Measurements from ENCODE around the gene GTF2H4. TPM values are rescaled to one million over a fixed set of nuclear protein-coding genes. Genes with fewer than 3 reads are reported as not detected.

The GTF2H4 gene
- polyA plus RNA-seq, 1 donor from 2014 or later: 101 TPM

GRCh38 chr6:30930506-30930905 is 22.5 kb downstream of the GTF2H4 start:
- Histone ChIP-seq H3K79me2 (replicated peaks; ENCODE audit: insufficient read depth, low read length) (no peaks in the 10 kb centered on the region), H3K9ac (ENCODE audit: low read length) (no peak overlapping the region), H3K9me2 (ENCODE audit: insufficient read depth, low read length) (no peaks in the 10 kb centered on the region), H3K27ac (ENCODE audit: low read length) (no peak overlapping the region), H3K9me3 (ENCODE audit: low read length) (no peaks in the 10 kb centered on the region), H3K27me3 (ENCODE audit: insufficient read depth, low read depth, low read length) (no peaks in the 10 kb centered on the region), H3K36me3 (ENCODE audit: insufficient read depth, low read length) (no peaks in the 10 kb centered on the region), H3K4me2 (ENCODE audit: low read length) (no peak overlapping the region), H3F3A (ENCODE audit: insufficient read depth, low read length, poor library complexity, severe bottlenecking) (no peaks in the 10 kb centered on the region), H4K20me1 (ENCODE audit: insufficient read depth) (no peaks in the 10 kb centered on the region), H3K4me3 (ENCODE audit: low read length) (no peak overlapping the region), H2AFZ (ENCODE audit: low read depth, low read length) (no peak overlapping the region)
- TF ChIP-seq TAF1 (IDR thresholded peaks at IDR 0.05; ENCODE audit: low read depth) (no peak), CTCF (IDR thresholded peaks at IDR 0.05; ENCODE audit: poor library complexity, severe bottlenecking) (no peak), SMC3 (conservative IDR thresholded peaks at IDR 0.05; ENCODE audit: poor library complexity) (no peak), RAD21 (conservative IDR thresholded peaks at IDR 0.05) (no peak), EZH2 (IDR thresholded peaks at IDR 0.05; ENCODE audit: borderline replicate concordance, insufficient read depth, low read length, poor library complexity, severe bottlenecking) (no peak), MXI1 (conservative IDR thresholded peaks at IDR 0.05; ENCODE audit: poor library complexity, severe bottlenecking) (no peak), POLR2AphosphoS5 (IDR thresholded peaks at IDR 0.05) (no peak), REST (IDR thresholded peaks at IDR 0.05; ENCODE audit: borderline replicate concordance) (no peak), EP300 (conservative IDR thresholded peaks at IDR 0.05; ENCODE audit: poor library complexity, severe bottlenecking) (no peak)

GRCh38 chr6:30931272-30931671 is 23.3 kb downstream of the GTF2H4 start:
- H3K4me2 ChIP-seq (ENCODE audit: low read length): no peak overlapping the region
- H4K20me1 ChIP-seq (ENCODE audit: insufficient read depth): no peaks in the 10 kb centered on the region
- H3K4me3 ChIP-seq (ENCODE audit: low read length): no peak overlapping the region
- H3K27me3 ChIP-seq (ENCODE audit: insufficient read depth, low read depth, low read length): no peaks in the 10 kb centered on the region
- no peak overlapping the region for H3K9ac ChIP-seq (ENCODE audit: low read length)
- no peak overlapping the region for H3K27ac ChIP-seq (ENCODE audit: low read length)
- no peaks in the 10 kb centered on the region for H3F3A ChIP-seq (ENCODE audit: insufficient read depth, low read length, poor library complexity, severe bottlenecking)
- H3K9me2 ChIP-seq (ENCODE audit: insufficient read depth, low read length): no peaks in the 10 kb centered on the region
- H3K79me2 ChIP-seq (replicated peaks; ENCODE audit: insufficient read depth, low read length): no peaks in the 10 kb centered on the region
- TF ChIP-seq REST (IDR thresholded peaks at IDR 0.05; ENCODE audit: borderline replicate concordance) (no peak), MXI1 (conservative IDR thresholded peaks at IDR 0.05; ENCODE audit: poor library complexity, severe bottlenecking) (no peak), SMC3 (conservative IDR thresholded peaks at IDR 0.05; ENCODE audit: poor library complexity) (no peak), CTCF (IDR thresholded peaks at IDR 0.05; ENCODE audit: poor library complexity, severe bottlenecking) (no peak), EZH2 (IDR thresholded peaks at IDR 0.05; ENCODE audit: borderline replicate concordance, insufficient read depth, low read length, poor library complexity, severe bottlenecking) (no peak), RAD21 (conservative IDR thresholded peaks at IDR 0.05) (no peak), TAF1 (IDR thresholded peaks at IDR 0.05; ENCODE audit: low read depth) (no peak), POLR2AphosphoS5 (IDR thresholded peaks at IDR 0.05) (no peak), EP300 (conservative IDR thresholded peaks at IDR 0.05; ENCODE audit: poor library complexity, severe bottlenecking) (no peak)
- no peak overlapping the region for H2AFZ ChIP-seq (ENCODE audit: low read depth, low read length)
- no peaks in the 10 kb centered on the region for H3K9me3 ChIP-seq (ENCODE audit: low read length)
- H3K36me3 ChIP-seq (ENCODE audit: insufficient read depth, low read length): no peaks in the 10 kb centered on the region
